ENCODE results near the gene CYP26B1.

The CYP26B1 gene

GRCh38 chr2:72131916-72132841, 15.5 kb downstream of the CYP26B1 start:
- no peak for TF ChIP-seq POU6F1 (CRISPR knock-in tag; IDR thresholded peaks at IDR 0.05; ENCODE audit: borderline replicate concordance, low read depth)
- TF ChIP-seq OSR1 (CRISPR knock-in tag; IDR thresholded peaks at IDR 0.05), result no peak
- peak; percentile 37; the same call in 1 of the 2 replicates for TF ChIP-seq ESRRG (CRISPR knock-in tag; IDR thresholded peaks at IDR 0.05)
- TF ChIP-seq ZNF8 (CRISPR knock-in tag; IDR thresholded peaks at IDR 0.05), result no peak
- TF ChIP-seq CREB5 (CRISPR knock-in tag; IDR thresholded peaks at IDR 0.05; ENCODE audit: low read depth), result no peak
- TF ChIP-seq TCF4 (CRISPR knock-in tag; IDR thresholded peaks at IDR 0.05; ENCODE audit: borderline replicate concordance), result 0 out of 2 replicates have a peak, but pooled peaks have one; percentile 18
- no peak for TF ChIP-seq ZNF70 (CRISPR knock-in tag; IDR thresholded peaks at IDR 0.05)
- TF ChIP-seq SNAI2 (CRISPR knock-in tag; IDR thresholded peaks at IDR 0.05), result no peak
- TF ChIP-seq ISL1 (CRISPR knock-in tag; IDR thresholded peaks at IDR 0.05), result no peak
- TF ChIP-seq PPARA (CRISPR knock-in tag; IDR thresholded peaks at IDR 0.05; ENCODE audit: borderline replicate concordance), result no peak
- TF ChIP-seq, protein P1, sequence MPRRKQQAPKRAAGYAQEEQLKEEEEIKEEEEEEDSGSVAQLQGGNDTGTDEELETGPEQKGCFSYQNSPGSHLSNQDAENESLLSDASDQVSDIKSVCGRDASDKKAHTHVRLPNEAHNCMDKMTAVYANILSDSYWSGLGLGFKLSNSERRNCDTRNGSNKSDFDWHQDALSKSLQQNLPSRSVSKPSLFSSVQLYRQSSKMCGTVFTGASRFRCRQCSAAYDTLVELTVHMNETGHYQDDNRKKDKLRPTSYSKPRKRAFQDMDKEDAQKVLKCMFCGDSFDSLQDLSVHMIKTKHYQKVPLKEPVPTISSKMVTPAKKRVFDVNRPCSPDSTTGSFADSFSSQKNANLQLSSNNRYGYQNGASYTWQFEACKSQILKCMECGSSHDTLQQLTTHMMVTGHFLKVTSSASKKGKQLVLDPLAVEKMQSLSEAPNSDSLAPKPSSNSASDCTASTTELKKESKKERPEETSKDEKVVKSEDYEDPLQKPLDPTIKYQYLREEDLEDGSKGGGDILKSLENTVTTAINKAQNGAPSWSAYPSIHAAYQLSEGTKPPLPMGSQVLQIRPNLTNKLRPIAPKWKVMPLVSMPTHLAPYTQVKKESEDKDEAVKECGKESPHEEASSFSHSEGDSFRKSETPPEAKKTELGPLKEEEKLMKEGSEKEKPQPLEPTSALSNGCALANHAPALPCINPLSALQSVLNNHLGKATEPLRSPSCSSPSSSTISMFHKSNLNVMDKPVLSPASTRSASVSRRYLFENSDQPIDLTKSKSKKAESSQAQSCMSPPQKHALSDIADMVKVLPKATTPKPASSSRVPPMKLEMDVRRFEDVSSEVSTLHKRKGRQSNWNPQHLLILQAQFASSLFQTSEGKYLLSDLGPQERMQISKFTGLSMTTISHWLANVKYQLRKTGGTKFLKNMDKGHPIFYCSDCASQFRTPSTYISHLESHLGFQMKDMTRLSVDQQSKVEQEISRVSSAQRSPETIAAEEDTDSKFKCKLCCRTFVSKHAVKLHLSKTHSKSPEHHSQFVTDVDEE (CRISPR knock-in tag; IDR thresholded peaks at IDR 0.05), result no peak
- TF ChIP-seq GLIS3 (CRISPR knock-in tag; IDR thresholded peaks at IDR 0.05), result peak; percentile 69; the same call in 1 of the 2 replicates
- 0 out of 2 replicates have a peak, but pooled peaks have one; percentile 36 for TF ChIP-seq ZFP30 (CRISPR knock-in tag; IDR thresholded peaks at IDR 0.05)
- no peak for TF ChIP-seq ZC3H10 (CRISPR knock-in tag; IDR thresholded peaks at IDR 0.05)
- no peak for ATAC-seq

- TF ChIP-seq ARNTL (CRISPR knock-in tag; IDR thresholded peaks at IDR 0.05; ENCODE audit: borderline replicate concordance, low read depth) (no peak), GLIS3 (CRISPR knock-in tag; IDR thresholded peaks at IDR 0.05) (no peak), TOX (CRISPR knock-in tag; IDR thresholded peaks at IDR 0.05; ENCODE audit: borderline replicate concordance) (no peak), TCF4 (CRISPR knock-in tag; IDR thresholded peaks at IDR 0.05; ENCODE audit: borderline replicate concordance) (no peak), ISL1 (CRISPR knock-in tag; IDR thresholded peaks at IDR 0.05) (no peak)
Observed at GRCh38 chr2:72131371-72131891, 16.2 kb downstream of the CYP26B1 start.

GRCh38 chr2:72130659-72131360, 16.9 kb downstream of the CYP26B1 start:
- ATAC-seq, result no peak
- TF ChIP-seq GLIS3 (CRISPR knock-in tag; IDR thresholded peaks at IDR 0.05) (peak; percentile 75; the same call in 1 of the 2 replicates), RARB (CRISPR knock-in tag; IDR thresholded peaks at IDR 0.05) (no peak)

More at GRCh38 chr2:72131371-72131891, 16.2 kb downstream of the CYP26B1 start:
- ATAC-seq, result no peak

GRCh38 chr2:72129681-72130340, 17.9 kb downstream of the CYP26B1 start:
- ATAC-seq, result no peak
- TF ChIP-seq POU6F1 (CRISPR knock-in tag; IDR thresholded peaks at IDR 0.05; ENCODE audit: borderline replicate concordance, low read depth) (no peak), OSR1 (CRISPR knock-in tag; IDR thresholded peaks at IDR 0.05) (no peak), ZNF70 (CRISPR knock-in tag; IDR thresholded peaks at IDR 0.05) (peak; percentile 28; the same call in 1 of the 2 replicates), ARNTL (CRISPR knock-in tag; IDR thresholded peaks at IDR 0.05; ENCODE audit: borderline replicate concordance, low read depth) (no peak), CREB5 (CRISPR knock-in tag; IDR thresholded peaks at IDR 0.05; ENCODE audit: low read depth) (no peak), BACH2 (CRISPR knock-in tag; IDR thresholded peaks at IDR 0.05; ENCODE audit: borderline replicate concordance) (no peak), ZC3H10 (CRISPR knock-in tag; IDR thresholded peaks at IDR 0.05) (no peak), ZFP30 (CRISPR knock-in tag; IDR thresholded peaks at IDR 0.05) (no peak), GLIS3 (CRISPR knock-in tag; IDR thresholded peaks at IDR 0.05) (peak; percentile 74; the same call in 1 of the 2 replicates), TCF4 (CRISPR knock-in tag; IDR thresholded peaks at IDR 0.05; ENCODE audit: borderline replicate concordance) (no peak; the same call in 1 of the 2 replicates), ESRRG (CRISPR knock-in tag; IDR thresholded peaks at IDR 0.05) (0 out of 2 replicates have a peak, but pooled peaks have one; percentile 28), RARB (CRISPR knock-in tag; IDR thresholded peaks at IDR 0.05) (no peak), ZNF8 (CRISPR knock-in tag; IDR thresholded peaks at IDR 0.05) (no peak)
- TF ChIP-seq, protein P2, sequence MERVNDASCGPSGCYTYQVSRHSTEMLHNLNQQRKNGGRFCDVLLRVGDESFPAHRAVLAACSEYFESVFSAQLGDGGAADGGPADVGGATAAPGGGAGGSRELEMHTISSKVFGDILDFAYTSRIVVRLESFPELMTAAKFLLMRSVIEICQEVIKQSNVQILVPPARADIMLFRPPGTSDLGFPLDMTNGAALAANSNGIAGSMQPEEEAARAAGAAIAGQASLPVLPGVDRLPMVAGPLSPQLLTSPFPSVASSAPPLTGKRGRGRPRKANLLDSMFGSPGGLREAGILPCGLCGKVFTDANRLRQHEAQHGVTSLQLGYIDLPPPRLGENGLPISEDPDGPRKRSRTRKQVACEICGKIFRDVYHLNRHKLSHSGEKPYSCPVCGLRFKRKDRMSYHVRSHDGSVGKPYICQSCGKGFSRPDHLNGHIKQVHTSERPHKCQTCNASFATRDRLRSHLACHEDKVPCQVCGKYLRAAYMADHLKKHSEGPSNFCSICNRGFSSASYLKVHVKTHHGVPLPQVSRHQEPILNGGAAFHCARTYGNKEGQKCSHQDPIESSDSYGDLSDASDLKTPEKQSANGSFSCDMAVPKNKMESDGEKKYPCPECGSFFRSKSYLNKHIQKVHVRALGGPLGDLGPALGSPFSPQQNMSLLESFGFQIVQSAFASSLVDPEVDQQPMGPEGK (CRISPR knock-in tag; IDR thresholded peaks at IDR 0.05; ENCODE audit: borderline replicate concordance), result no peak
